Activated CD8-positive, alpha-beta memory T cell treated with anti-CD3 and anti-CD28 coated beads, Interleukin-2, amount 10 ng/mL, durations not matched to agents 7 days and 5 days (primary cell): ENCODE results near the gene WRNIP1. TPM values are rescaled to one million over a fixed set of nuclear protein-coding genes. Genes with fewer than 3 reads are reported as not detected.
A peak's percentile ranks its signal among the peaks of the same experiment; 100 is the strongest.

Source experiments
- ATAC-seq: fragments of 150-1000 bp; cut with Tn5 transposase; one replicate; pipeline ENCODE4 v1.10.0; 2021; ENCODE audit warnings: moderate library complexity
- CTCF ChIA-PET: fragments of 350-600 bp; sonication (Branson Sonifier 250); formaldehyde crosslinking; loops from one replicate; lab custom pipeline; 2021; ENCODE audit warnings: antibody characterized with exemption; lab: Charles Lee
- DNase-seq: peaks from one replicate; pipeline ENCODE4 v3.0.0-alpha.2; 2020
- H3K27ac Mint-ChIP-seq: one replicate; pipeline ENCODE4 v1.8.0; 2021; ENCODE audit warnings: mild to moderate bottlenecking, mixed read lengths
- H3K27me3 Mint-ChIP-seq: one replicate; pipeline ENCODE4 v1.8.0; 2021; ENCODE audit warnings: mixed read lengths
- H3K36me3 Mint-ChIP-seq: one replicate; pipeline ENCODE4 v1.8.0; 2021; ENCODE audit warnings: mild to moderate bottlenecking, mixed read lengths
- H3K4me1 Mint-ChIP-seq: one replicate; pipeline ENCODE4 v1.8.0; 2021; ENCODE audit warnings: mixed read lengths
- H3K4me3 Mint-ChIP-seq: one replicate; pipeline ENCODE4 v1.8.0; 2021; ENCODE audit warnings: mild to moderate bottlenecking, moderate library complexity, mixed read lengths
- H3K9me3 Mint-ChIP-seq: one replicate; pipeline ENCODE4 v1.8.0; 2022; ENCODE audit warnings: low read depth, mixed read lengths
- total RNA-seq, 2 experiments: library from RNA; stranded (reverse); gene quantifications; one replicate each; pipeline ENCODE4 v1.2.3, GENCODE V29; 2021

WRNIP1 gene
- total RNA-seq, 2 experiments from 2014 or later, result 48.7 to 53.3 TPM

DNA sequence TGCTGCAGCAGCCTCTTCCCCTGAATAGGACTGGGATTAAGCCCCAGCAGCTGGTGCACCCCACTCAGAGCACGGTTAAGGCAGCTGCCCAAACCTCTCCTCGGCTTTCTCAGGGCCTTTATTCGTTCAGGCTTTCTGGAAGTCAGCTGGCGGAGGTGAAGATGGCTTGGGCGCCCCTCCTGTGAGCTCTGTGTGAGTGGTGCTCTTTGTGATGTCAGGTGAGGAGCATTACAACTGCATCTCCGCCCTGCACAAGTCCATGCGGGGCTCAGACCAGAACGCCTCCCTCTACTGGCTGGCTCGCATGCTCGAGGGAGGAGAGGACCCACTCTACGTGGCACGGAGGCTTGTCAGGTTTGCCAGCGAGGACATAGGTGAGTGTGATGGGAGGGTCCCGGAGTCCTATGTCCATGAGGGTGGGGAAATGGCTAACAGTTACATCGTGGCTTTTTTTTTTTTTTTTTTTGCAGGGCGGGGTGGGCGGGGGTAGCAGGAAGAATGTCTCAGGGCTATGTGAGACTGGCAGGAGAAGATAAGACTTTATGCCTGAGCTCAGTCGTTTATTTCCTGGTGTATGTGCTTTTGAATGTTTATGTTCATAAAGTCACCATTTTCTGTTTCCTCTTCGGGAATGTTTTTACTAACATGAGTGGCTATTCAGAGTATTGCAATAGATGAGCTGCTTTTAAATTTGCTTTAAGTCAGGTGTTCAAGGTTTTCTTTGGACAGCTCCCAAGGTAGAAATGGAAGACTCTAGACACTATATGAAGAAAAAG is 18.2 kb downstream of the WRNIP1 start:
- CTCF ChIA-PET, result interaction anchor here (0.9 to 1.7 kb wide), 8 partner anchors 8 to 205 kb away, joined by 3 to 9 read pairs (median 4); no protein-coding TSS in a partner anchor

DNA sequence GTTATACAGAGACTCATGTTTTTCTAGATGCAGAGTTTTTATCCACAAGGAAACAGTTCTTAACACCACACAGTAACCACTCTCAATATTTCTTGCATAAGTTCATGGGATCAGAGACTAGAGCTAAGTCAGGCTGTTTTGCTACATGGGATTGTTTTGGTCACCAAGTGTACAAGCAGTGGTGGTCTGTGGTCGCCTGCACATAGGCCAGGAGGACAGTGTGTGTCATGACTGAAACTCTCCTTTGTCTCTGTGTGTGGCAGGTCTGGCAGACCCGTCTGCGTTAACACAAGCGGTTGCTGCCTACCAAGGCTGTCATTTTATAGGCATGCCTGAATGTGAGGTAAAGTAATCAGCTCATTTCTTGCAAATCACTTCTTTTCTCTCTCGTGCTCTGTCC is 18.9 kb downstream of the WRNIP1 start:
- no peaks in the 10 kb centered on the region for H3K9me3 Mint-ChIP-seq
- H3K36me3 Mint-ChIP-seq, result peaks cover 42% of the 10 kb centered on the region
- CTCF ChIA-PET, result interaction anchor here (0.9 to 1.7 kb wide), 6 partner anchors 10 to 205 kb away, joined by 3 to 4 read pairs (median 4); no protein-coding TSS in a partner anchor
- peaks cover 4% of the 10 kb centered on the region for H3K4me1 Mint-ChIP-seq
- H3K4me3 Mint-ChIP-seq, result no peak overlapping the region
- H3K27me3 Mint-ChIP-seq, result no peaks in the 10 kb centered on the region
- no peak overlapping the region for H3K27ac Mint-ChIP-seq
- ATAC-seq, result no peak
- DNase-seq, result no peak

More for the DNA sequence above, 18.2 kb downstream of the WRNIP1 start:
- Mint-ChIP-seq H3K27ac (no peak overlapping the region), H3K36me3 (peaks cover 48% of the 10 kb centered on the region), H3K4me3 (no peak overlapping the region), H3K4me1 (peaks cover 4% of the 10 kb centered on the region), H3K9me3 (no peaks in the 10 kb centered on the region), H3K27me3 (no peaks in the 10 kb centered on the region)
- DNase-seq, result no peak
- ATAC-seq, result no peak

DNA sequence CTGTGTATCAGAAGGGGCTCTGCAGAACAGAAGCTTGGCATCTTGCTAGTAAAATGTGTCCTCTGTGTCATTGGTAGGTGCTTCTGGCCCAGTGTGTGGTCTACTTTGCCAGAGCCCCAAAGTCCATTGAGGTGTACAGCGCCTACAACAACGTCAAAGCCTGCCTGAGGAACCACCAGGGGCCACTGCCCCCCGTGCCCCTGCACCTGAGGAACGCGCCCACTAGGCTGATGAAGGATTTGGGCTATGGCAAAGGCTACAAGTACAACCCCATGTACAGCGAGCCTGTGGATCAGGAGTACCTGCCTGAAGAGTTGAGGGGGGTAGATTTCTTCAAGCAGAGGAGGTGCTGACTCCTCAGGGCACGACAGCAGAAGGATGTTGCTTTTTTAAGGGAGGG is 19.7 kb downstream of the WRNIP1 start:
- Mint-ChIP-seq H3K27me3 (no peaks in the 10 kb centered on the region), H3K27ac (no peak overlapping the region), H3K4me1 (peaks cover 4% of the 10 kb centered on the region), H3K9me3 (no peaks in the 10 kb centered on the region), H3K4me3 (no peak overlapping the region), H3K36me3 (peaks cover 35% of the 10 kb centered on the region)
- CTCF ChIA-PET, result interaction anchor here (1.2 to 1.7 kb wide), 2 partner anchors 16 to 204 kb away, joined by 3 to 4 read pairs; no protein-coding TSS in a partner anchor
- no peak for DNase-seq
- no peak for ATAC-seq

DNA sequence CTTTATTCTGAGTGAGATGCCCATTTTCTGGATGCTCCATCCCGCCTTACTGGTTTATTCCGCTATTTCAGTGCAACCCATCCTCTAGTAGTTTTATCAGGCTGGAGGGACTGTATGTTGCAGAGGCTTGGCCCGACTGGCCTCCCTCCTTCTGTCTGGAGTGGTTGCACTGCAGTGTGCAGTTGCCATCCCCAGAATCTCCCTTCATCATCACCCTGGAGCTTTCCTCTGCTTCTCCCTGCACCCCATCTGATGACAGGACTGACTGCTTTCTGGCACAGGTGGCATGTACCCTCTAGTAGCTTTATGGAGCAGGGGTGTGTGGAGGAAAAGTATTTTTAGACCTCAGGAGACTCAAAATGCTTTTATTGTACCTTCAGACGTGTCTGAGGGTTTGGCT is 21.1 kb downstream of the WRNIP1 start:
- H3K36me3 Mint-ChIP-seq, result peaks cover 26% of the 10 kb centered on the region
- no peak overlapping the region for H3K4me3 Mint-ChIP-seq
- H3K9me3 Mint-ChIP-seq, result no peaks in the 10 kb centered on the region
- no peak overlapping the region for H3K27ac Mint-ChIP-seq
- ATAC-seq (no peak), DNase-seq (no peak)
- CTCF ChIA-PET, result no interaction called here
- no peaks in the 10 kb centered on the region for H3K27me3 Mint-ChIP-seq
- H3K4me1 Mint-ChIP-seq, result peaks cover 6% of the 10 kb centered on the region

DNA sequence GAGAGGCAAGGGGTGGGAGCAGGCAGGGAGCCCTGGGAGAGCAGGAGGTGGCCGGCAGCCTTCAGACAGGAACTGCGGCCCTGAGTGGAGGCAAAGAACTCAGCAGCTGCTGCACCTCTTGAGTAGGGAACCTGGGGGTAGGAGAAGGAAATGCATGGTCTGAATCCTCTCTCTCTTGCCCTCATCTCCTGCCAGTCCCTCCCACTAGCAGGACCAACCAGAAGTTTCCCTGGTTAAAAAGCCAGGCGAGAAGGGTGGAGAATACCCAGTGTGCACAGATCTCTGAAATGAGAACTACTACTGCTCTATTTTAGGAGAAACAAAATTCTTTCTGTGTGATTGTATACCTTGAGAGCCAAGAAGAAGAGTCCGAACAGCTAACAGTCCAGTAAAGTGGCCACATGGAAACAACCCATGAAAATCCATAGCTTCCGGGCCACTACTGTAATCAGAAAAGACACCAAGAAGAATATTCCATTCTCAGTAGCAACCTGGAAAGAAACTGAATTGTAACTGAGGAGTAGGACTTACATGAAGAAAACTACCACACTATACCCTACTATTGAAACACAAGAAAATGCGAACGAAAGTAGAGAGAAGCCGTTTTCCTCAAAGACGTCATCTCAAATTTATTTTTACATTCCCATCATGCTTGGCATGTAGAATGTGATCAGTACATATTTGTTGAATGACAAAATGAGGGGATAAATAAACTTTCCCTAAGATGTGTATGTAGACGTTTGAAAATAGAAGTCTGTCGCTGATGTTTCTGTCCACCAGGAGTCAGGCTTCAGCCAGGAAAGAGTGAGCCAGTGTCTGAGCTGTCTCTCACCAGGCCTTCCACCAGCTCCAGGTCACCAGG is 25.6 kb downstream of the WRNIP1 start:
- H3K4me1 Mint-ChIP-seq, result peaks cover 34% of the 10 kb centered on the region
- peak; percentile 82 for ATAC-seq
- H3K4me3 Mint-ChIP-seq, result no peak overlapping the region
- H3K27me3 Mint-ChIP-seq, result no peaks in the 10 kb centered on the region
- DNase-seq, result peak; percentile 86
- peak overlapping the region; percentile 76 for H3K27ac Mint-ChIP-seq
- H3K36me3 Mint-ChIP-seq, result peaks cover 15% of the 10 kb centered on the region
- no peaks in the 10 kb centered on the region for H3K9me3 Mint-ChIP-seq
- CTCF ChIA-PET, result interaction anchor here (0.7 to 3.8 kb wide), 44 partner anchors 8 to 335 kb away, joined by 3 to 55 read pairs (median 5); partner anchors contain the start of genes MYLK4, SERPINB1 and WRNIP1

DNA sequence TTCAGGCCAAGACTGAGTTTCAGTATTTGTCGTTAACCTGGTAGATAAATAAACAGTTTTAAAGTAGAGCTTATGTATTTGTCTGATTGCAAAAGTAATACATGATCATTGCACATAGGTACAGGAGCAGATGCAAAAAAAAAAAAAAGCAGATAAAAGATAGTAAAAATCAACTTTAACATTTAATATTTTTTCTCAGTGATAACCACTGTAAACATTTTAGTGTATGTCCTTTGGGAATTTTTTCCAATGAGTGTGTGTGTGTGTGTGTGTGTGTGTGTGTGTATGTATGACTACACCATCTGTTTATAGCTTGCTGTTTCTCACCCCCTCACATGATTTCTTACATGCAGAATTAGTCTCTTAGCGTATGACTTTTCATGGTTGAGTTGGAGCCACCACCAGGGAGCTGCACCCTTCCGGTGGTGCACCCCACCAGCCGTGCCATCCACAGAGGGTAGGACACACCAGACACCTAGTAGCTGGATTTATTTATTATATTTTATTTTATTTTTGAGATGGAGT is 26.3 kb downstream of the WRNIP1 start:
- Mint-ChIP-seq H3K36me3 (peaks cover 9% of the 10 kb centered on the region), H3K4me1 (peaks cover 37% of the 10 kb centered on the region), H3K9me3 (no peaks in the 10 kb centered on the region), H3K27ac (peak overlapping the region; percentile 76), H3K4me3 (no peak overlapping the region), H3K27me3 (no peaks in the 10 kb centered on the region)
- no peak for DNase-seq
- CTCF ChIA-PET, result interaction anchor here (0.7 to 3.8 kb wide), 41 partner anchors 9 to 335 kb away, joined by 3 to 55 read pairs (median 5); partner anchors contain the start of genes MYLK4, SERPINB1 and WRNIP1
- ATAC-seq, result no peak

DNA sequence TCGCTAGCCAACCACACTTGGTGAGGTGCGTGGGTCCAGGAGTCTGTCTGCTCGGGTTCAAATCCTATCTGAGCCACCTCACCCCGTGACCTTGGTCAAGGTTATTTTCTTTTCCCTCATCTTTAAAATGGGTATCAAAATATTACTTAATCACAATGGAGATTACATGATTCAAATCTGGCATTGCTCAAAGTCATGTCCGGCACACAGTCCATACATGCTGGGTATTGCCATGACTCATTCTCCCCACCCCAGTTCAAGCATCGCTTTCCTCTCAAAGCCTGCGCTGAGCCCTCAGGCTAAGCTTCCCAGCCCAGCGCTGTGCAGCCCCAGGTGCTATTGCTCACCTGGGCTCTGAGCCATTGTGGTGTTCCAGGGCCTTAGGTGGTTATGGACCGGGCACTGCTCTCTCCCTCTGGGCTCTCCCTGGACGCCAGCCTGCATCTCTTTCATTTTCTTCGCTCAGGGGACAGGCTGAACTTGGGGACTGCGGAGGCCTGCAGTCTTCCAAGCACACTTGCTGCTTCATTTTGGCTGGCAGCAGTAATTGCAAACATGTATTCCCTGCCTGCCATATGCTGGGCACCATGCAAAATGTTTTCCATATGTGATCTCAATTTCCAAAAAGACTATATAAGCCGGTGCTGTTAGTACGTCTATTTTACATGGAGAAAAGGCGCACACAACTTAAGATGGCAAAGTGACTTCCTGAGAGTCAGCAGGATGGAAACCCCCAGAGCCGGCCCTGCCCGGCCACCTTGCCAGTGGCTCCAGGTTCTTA is 27.3 kb downstream of the WRNIP1 start:
- Mint-ChIP-seq H3K27me3 (no peaks in the 10 kb centered on the region), H3K36me3 (peaks cover 4% of the 10 kb centered on the region), H3K4me1 (peaks cover 43% of the 10 kb centered on the region), H3K4me3 (no peak overlapping the region), H3K27ac (peak overlapping the region; percentile 85), H3K9me3 (no peaks in the 10 kb centered on the region)
- CTCF ChIA-PET, result interaction anchor here (1.1 to 3.8 kb wide), 16 partner anchors 19 to 196 kb away, joined by 4 to 53 read pairs (median 7); partner anchors contain the start of genes SERPINB1 and WRNIP1
- DNase-seq (no peak), ATAC-seq (no peak)

DNA sequence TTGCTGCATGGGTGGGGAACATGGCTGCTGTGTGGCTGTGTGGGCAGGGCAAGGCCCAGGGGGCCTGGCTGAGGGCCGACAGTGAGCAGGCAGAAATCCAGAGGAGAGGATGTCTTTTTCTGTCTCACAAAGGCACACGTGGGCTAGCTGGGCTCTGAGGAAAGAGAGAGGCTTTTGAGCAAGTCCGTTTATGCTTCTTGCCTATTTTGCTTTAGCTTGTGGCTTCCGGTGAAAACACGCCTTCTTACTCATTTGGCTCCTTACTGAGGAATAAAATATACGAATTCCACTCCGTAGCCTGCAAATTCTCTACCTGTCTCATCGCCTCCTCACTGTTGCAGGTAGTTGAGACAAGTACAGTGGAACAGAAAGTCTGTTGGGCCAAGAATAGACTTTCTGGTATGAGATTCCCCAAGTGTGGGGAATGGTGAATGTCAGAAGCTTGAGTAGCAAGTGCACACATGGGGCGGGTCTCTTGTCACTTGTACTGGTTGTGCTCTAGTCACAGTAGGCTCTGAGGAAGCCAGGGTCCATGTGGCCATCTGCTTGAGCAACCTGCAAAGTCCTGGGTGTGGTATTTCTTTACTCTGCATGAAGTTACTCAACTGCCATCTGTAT is 28.4 kb downstream of the WRNIP1 start:
- H3K4me1 Mint-ChIP-seq, result peaks cover 45% of the 10 kb centered on the region

DNA sequence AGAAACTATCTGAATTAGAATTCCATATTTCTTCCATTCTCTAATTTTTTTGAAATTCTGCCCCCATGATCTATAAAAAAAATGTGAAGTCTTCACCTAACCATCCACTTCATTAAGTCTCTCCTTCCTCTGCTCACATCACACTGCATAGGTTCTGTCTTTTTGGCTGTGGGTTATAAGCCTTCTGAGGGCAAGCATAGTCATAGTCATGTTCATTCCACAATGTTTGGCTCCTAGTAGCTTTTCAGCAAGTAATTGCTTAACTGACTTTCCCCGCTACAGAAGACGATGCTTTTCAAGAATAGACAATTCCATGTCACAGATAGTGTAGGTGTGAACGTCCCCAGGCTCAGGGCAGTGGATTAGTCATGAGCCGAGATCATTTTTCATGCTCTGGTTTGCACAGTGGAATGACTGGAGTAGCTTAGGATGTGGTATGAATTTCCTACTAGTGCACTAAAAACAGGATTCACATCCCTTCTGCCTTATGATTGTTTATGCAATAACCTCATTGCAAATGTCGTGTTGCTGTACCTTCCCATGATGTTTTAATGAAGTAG is 29.1 kb downstream of the WRNIP1 start:
- Mint-ChIP-seq H3K4me1 (peaks cover 47% of the 10 kb centered on the region), H3K9me3 (no peaks in the 10 kb centered on the region), H3K4me3 (no peak overlapping the region), H3K27ac (peak overlapping the region; percentile 85), H3K36me3 (no peaks in the 10 kb centered on the region), H3K27me3 (no peaks in the 10 kb centered on the region)
- no peak for DNase-seq
- no peak for ATAC-seq
- CTCF ChIA-PET, result interaction anchor here (1.1 to 1.9 kb wide), 12 partner anchors 10 to 270 kb away, joined by 3 to 6 read pairs (median 4); partner anchors contain the start of genes SERPINB1 and WRNIP1

More for the DNA sequence above, 28.4 kb downstream of the WRNIP1 start:
- Mint-ChIP-seq H3K36me3 (no peaks in the 10 kb centered on the region), H3K9me3 (no peaks in the 10 kb centered on the region), H3K27me3 (no peaks in the 10 kb centered on the region), H3K4me3 (peak overlapping the region; percentile 20), H3K27ac (peak overlapping the region; percentile 85)
- DNase-seq (peak; percentile 66), ATAC-seq (peak; percentile 71)
- CTCF ChIA-PET, result interaction anchor here (0.8 to 1.9 kb wide), 13 partner anchors 10 to 270 kb away, joined by 3 to 6 read pairs (median 4); partner anchors contain the start of genes SERPINB1 and WRNIP1

DNA sequence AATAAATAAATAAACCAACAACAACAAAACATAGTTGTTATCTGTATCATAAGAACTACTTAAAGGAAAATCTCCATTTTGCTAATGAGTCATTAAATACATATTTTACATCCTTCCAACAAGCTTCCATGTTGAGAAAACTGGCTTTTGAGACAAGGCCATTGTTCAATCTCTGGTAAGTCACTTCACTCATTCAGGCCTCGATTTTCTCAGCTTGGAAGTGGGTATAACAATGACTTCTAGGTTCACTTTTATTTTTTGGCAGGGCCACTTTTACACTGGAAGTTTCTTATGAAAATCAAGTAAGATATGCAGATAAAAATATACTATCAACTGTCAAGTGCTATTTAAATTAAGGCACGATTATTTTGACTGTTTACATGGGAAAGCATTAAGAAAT is 30.0 kb downstream of the WRNIP1 start:
- no peak overlapping the region for H3K27ac Mint-ChIP-seq
- ATAC-seq (no peak), DNase-seq (no peak)
- H3K36me3 Mint-ChIP-seq, result no peaks in the 10 kb centered on the region
- CTCF ChIA-PET, result interaction anchor here (1.4 to 1.8 kb wide), 2 partner anchors 51 to 139 kb away, joined by 4 read pairs; no protein-coding TSS in a partner anchor
- H3K4me1 Mint-ChIP-seq, result peaks cover 56% of the 10 kb centered on the region
- H3K27me3 Mint-ChIP-seq, result no peaks in the 10 kb centered on the region
- H3K4me3 Mint-ChIP-seq, result no peak overlapping the region
- H3K9me3 Mint-ChIP-seq, result no peaks in the 10 kb centered on the region

DNA sequence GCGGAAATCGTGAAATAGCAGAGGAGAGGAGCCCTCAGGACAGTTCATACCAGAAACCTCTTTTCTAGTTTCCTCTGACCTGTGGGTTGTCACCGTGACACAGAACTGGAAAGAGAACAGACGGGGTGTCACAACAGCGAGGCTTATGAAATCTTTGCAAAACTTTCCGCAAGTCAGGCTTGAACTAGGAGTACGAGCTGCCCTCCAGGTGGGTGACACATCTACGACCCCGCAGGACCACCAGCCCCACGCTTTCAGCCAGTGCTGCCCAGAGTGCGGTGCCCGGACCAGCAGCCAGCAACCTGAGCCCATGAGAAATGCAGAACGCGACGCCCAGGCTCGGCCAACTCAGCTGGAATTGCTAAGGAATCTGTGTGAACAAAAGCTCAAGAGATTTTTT is 30.8 kb downstream of the WRNIP1 start:
- H3K9me3 Mint-ChIP-seq, result no peaks in the 10 kb centered on the region
- H3K4me3 Mint-ChIP-seq, result no peak overlapping the region
- H3K36me3 Mint-ChIP-seq, result no peaks in the 10 kb centered on the region
- no peak for DNase-seq
- no peaks in the 10 kb centered on the region for H3K27me3 Mint-ChIP-seq
- no peak overlapping the region for H3K27ac Mint-ChIP-seq
- ATAC-seq, result no peak
- H3K4me1 Mint-ChIP-seq, result peaks cover 59% of the 10 kb centered on the region
- CTCF ChIA-PET, result no interaction called here
